Measurements from ENCODE around the gene IGLON5.

The IGLON5 gene

DNA sequence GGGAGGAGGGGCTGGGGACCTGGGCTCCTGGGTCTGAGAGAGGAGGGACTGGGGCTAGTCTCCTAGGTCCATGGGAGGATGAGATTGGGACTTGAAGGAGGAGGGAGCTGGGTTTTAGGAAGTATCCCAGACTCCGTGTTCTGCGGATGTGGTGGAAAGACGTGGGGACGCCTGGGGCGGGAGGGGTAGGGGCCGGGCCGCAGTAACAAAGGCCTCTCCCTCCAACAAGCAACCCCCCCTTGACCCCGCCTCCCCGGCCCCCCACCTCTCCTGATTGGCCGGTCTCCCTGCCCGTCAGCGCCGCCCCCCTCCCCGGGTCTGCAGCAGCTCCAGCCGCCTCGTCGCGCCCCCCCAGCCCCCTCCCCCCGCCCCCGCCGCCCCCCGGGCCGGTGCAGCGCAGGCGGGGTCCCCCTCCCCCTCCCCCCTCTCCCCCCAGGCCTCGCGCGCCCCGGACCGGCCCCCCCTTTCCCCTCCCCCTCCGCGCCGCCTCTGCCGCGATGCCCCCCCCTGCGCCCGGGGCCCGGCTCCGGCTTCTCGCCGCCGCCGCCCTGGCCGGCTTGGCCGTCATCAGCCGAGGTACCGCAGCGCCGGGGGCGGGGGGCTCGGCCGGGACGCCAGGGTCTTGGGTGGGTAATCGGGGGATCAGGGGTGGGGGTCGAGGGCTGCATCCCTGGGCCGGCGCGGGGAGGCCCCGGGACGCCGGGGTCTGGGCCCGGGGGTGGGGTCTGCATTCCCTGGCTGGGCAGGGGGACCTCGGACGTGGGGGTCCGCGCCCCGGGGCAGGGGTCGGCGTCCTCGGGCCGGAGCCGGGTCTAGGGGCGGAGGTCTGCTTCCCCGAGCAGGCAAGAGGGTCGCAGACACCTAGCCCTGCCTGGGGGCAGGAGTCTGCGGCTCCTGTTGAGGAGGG, at the start of gene IGLON5:
Gene IGLON5 (plus strand): TSS at position 294 of the 907 bp plus-strand sequence. CDS start 204 bp downstream, at position 498.
- DNase-seq: no peak

DNA sequence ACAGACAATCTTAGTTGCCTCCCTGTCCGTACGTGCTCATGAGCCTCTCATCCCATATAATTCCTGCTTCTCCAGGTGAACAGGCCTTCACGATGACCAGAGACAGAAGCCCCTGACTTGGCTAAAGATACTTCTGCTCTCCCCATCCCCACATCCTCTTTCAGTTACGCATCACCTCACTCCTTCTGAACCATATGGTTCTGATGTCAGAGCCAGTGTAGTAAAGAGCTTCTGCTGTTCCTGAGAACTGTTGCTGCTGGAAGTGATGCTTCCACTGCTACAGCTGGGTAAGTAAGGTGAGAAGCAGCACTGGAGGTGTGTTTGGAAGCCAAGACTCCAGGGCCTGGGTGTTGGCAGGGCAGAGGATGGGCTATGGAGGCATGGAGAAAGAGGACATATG, 47.6 kb upstream of the IGLON5 start:
- no peak for DNase-seq

DNA sequence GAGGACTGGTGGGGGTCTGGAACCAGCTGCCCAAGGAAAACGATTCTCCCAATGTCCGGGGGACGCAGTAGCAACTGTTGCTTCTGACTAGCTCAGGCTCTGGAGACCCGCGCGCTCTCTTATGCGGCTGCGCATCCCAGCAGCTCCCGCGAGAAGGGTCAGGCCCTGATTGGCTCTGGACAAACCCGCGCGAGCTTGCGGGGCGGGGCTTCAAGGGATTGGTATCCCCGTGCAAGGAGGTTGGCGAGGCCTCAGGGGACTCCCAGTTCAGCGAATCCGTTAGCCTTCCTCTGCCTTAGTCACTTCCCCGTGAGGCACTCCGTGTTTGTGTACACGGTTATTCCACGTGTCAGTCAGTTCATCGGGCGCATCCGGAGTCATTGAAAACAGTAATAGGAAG, 40.4 kb upstream of the IGLON5 start:
- DNase-seq: no peak

DNA sequence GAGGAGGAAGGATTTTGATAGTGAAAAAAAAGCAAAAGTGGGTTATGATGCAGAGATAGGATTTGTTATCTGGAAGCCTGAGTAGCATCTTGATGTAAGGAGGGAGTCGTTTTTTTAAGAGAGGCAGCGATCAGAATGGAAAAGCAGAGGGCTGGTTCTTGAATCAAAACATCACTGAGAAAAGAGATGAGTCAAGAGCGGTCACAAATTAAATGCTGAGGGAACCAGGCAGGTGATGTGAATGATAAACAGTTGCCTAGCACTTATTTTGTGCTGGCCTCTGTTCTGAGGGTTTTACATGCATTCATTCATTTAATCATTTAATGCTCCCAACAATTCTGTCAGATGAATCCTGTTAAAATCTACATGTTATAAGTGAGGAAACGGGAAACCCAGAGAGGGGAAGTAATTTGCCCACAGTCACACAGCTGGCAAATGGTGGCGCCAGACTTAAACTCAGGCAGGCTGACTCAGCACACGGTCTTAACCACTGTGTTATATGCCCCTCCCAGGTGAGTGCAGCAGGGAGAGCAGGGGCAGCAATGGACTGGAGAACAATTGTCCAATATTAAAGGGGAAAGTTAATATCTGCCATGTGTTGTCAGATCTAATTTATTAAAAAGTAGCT, 39.1 kb upstream of the IGLON5 start:
- DNase-seq: no peak

DNA sequence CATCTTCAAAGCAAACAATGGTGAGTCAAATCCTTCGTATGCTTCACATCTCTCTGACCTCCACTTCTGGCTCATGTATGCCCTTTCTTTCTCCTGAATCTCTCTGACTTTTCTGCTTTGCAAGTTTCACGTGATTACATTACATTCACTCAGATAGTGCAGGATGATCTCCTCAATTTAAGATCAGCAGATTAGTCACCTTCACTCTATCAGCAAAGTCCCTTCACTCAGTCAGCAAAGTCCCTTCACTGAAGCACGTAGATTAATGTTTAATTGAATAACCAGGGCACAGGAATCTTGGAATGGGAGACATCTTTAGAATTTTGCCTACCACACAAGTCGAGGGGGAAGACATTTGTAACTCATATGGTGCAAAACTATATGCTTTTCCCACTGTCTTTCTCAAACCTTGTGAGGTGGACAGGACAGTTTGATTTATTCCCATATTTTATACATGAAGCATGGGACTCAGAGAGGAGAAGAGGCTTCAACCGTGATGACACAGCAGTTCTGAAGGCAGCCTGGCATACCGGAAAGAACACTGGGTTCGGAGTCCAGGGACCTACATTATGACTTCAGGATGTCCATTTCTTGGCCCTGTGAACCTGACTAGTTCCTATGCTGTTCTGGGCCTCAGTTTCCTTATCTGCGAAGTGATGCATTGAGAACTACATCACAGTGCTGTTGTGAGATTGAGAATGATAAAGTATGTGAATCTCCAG, 37.2 kb upstream of the IGLON5 start:
- DNase-seq: no peak

DNA sequence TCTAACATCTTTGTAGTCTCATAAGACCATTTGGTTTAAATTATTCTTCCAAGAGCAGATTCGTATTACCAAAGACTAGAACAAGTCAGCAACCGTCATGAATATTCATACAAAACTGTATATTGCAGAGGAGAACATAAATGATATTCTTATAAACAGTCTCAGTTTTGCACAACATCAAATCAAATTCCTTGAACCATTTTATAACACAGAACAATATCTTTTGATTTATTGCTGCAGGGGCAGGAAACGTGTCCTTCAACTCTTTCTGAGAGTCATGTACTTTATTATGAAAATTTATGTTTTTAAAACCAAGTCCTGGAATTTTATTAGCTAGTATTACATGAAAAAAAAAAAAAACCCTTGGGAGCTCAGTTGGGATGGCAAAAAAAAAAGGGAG, 34.3 kb upstream of the IGLON5 start:
- DNase-seq: no peak

DNA sequence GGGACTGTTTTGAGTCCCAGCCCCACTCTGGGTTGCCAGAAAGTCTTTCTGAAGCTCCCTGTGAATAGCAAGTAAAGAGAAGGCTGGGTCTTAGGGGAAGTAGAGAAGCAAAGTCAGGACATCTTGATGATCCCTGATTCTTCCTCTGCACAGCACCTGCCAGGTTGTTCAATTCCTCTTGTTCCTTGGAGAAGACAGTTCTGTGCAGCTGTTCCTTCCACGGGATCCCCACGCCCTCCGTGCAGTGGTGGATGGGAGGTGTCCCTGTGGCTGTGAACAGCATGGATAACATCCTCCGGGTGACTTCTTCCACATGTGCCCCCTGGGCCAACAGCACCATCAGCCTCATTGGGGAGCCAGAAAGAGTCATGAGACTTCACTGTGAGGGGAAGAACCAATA, 29.1 kb upstream of the IGLON5 start:
- DNase-seq: no peak

DNA sequence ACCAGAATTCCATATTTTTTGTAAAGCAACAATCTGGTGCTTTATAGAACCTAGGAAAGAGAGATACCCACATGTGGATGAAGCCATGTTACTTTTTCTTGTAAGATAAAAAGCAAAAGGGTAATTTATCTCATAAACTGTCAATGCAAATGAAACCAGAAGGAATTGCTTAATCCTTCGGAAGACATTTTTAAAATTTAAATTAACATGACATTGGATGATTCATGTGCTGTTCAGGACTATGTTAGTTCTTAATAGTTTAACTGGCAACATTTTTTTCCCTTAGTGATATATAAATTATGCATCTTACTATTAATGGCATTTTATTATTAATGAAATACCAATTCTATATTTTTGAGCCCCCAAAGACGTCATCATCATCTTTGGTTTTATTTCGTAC, 25.8 kb upstream of the IGLON5 start:
- DNase-seq: no peak

DNA sequence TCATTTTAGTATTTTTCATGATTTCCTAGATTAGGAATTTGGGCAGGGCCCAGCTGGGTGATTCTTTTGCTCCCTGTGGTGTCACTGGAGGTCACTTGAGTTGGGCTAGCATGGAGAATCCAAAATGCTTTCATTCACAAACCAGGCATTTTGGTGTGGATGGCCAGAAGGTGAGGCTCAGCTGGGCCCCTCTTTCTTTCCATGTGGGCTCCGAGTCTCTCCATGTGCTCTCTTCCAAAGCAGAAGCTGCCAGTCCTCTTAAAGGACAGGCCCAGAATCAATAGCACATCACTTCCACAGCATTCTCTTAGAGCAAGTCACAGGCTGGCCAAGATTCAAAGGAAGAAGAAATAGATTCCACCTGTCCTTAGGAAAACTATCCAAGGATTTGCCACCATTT, 21.8 kb upstream of the IGLON5 start:
- DNase-seq: no peak

DNA sequence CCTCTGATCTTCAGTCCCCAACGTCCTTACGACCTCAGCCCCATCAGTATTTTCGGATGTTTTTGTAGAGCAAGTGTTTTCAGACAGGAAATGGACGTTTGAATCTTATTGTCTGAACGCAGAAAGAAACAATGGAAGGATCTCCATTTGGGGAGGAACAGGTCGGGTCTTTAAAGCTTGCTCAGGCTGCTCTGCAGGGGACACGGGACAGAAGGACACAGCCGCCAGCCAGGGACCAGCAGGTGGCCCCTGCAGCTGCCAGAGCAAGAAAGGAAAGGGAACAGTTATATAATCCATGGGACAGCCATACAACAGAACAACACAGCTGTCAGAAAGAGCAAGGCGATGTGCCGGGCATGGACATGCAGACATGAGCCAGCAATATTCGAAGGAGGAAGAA, 18.5 kb upstream of the IGLON5 start:
- no peak for DNase-seq

DNA sequence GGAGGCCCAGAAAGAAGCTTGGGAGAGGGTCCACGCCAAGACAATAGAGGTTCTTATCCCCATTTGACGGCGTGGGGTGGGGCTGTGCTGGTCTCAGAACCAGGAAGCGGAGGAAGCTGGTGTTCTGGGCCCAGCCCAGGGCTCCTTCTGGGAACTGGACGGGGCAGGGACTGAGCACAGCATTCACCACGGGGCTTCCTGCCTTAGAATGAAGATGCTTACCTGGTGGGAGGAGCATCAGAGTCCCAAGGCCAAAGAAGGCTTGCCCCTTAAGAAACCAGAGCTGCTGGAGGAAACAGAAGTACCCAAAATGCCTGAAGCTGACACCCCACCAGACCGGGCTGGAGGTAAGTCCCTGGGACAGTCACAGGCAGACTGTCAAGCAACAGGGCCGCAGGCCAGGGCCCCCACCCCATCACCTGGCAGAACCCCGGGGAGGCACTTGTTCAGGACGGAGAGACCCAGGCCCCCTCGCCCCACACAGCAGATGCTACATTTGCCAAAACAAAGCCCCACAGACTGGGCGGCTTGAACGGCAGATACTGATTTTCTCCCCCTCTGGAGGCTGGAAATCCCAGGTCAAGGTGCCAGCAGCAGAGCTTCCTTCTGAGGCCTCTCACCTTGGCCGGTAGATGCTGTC, 17.8 kb upstream of the IGLON5 start:
- DNase-seq: no peak

DNA sequence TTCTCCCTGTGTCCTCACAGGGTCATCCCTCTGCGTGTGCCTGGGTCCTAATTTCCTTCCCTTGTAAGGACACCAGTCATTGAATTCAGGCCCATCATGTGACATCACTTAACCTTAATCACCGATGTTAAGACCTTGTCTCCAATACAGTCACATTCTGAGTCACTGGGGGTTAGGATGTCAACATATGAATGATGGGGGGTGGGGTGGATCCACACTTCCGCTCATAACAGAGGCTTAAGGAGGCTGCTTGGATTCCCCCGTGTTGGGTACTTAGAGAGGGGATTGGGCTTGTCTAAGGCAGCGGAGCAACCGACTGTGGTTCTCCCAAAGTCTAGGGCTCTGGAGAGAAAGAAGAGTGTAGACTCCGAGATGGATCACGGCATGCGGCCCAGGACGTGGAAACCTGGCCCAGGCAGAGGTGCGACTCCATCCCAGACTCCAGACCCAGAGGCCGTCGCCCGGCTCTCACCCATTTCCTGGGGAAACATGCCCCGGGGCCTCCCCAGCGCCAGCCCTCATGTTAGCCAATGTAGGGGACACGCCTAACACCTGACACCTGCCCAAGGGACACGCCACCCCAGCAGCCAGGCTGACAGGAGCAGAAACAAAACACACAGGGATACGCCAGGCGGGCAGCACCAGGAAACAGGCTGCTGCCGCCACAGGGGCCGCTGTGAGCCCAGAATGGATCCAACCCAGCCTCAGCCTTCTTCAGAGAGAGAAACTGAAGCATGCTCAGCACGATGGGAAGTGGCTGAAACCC, 17.1 kb upstream of the IGLON5 start:
- no peak for DNase-seq

DNA sequence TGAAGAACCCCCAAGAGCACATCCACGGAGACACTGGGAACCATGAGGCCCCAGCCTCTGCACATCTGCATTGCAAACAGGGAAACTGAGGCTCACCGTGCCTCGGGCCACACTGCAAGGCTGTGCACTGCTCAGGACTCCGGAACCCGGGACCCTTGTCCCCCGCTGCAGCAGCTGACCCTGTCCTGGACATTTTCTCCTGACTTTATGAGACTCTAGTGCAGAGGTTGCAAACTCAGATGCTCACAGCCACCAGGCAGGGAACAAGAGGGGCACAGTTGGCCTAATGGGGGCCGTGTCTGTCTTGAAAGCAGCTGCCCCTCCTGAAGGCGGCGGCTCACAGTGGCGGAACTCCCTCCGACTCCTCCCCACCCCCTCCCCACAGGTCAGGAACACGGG, 16.5 kb upstream of the IGLON5 start:
- DNase-seq: no peak

DNA sequence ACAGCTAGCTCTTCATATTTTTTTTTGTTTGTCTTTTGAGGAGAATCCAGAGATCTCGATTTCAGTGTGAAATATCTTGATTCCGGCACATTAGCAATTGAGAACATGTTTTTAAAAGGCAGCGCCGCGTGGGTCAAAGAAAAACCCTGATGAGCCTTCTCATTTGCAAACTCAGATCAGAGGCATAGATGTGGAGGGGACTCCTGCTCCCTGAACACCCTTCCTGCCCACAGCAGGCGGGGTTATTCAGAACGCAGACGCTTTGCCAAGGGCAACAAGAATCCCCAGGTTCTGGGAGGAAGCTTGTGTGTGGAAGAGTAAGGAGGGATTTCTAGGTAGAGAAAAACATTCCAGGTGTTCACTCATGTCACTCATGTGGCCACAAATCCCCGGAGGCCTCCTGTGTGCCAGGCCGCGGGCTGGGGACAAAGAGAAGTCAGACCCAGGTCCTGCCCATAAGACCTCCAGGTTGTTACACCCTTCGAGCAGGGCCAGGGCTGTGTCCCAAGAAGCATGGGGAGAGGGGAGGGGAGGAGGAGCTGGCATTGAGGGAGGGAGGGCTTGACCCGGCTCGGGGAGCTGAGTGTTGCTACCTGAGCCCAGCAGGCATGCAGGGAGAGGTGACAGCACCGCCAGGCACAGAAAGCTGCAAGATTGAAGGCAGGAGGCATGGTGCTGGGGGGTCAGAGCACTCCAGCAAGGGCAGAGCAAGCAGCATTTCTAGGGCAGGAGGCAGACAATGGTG, 15.9 kb upstream of the IGLON5 start:
- no peak for DNase-seq

DNA sequence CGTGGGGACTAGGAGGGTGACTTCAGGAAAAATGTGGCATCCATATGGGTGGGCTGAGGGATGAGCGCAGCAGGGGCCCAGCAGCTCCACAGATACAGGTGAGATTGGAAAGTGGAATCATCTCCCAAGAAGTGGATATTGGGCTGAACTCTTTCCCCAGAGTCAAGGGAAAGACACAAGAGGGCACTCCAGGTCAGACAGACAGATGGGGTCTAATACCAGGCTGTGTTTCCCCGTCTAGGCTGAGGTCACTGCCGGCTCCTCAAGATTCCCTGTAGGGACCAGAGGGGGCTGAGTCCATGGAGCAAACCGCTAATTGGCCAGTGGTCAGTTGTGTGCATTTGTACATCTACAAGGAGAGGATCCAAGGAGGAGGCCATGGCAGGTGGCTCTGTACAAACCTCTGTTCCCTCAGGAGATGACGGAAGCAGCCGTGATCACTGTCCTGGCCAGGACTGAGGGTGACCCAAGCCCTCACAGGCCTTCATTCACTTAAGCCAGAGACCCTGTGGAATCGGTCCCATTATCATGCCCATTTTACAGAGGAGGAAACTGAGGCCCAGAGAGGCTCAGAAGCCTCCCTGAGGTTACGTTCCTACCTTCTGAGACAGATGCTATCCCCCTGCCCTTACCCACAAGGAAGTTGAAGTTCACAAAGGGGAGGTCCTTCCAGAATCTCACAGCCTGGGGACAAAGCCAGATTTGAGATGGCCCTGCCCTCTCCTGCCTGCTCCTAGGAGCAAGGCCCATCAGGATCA, 14.9 kb upstream of the IGLON5 start:
- no peak for DNase-seq

DNA sequence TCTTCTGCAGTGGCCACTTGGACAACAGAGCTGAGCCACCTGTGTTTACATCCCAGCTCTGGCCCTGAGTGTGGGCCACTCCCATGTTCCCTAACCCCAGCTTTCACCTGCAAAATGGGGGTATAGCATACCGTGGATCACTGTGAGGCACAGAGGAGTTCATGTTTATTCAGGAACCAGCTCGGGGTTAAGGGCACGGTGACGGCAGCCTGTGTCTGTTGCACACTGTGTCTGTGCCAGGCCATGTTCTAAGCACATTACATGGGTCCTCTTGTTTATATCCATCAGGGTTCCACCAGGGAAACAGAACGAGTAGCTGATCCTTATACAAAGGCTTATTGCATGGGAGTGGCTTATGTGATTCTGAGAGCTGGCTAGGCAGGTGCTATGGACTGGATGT, 14.0 kb upstream of the IGLON5 start:
- no peak for DNase-seq

DNA sequence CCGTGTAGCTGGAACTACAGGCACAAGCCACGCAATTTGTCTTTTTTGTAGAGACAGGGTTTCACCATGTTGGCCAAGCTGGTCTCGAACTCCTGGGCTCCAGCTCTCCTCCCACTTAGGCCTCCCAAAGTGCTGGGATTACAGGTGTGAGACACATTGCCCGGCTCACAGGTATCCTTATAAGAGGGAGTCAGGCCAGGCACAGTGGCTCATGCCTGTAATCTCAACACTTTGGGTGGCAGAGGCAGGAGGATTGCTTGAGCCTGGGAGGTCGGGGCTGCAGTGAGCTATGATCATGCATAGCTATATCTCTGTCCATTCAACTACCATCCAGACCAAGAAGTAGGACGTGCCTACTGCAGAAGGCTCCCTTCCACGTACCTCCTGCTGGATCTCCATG, 10.2 kb upstream of the IGLON5 start:
- DNase-seq: no peak

DNA sequence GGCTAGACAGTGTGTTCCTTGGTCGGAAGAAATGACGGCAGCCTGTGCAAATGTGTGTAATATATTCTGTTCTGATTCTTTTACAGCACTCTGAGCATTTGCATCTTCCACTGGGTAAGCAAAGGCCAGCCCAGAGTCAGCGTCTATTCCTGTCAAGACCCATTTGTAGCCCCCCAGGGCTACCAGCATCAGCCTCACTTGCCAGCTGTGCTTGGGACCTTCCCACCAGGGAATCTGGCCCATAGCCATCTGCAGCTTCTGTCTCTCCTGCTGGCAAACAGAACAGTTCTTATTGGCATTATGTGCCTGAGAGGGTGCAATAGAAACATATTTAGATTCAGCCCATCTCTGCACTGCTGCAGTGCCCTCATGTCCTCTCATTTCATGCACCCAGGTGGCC, 6.0 kb upstream of the IGLON5 start:
- DNase-seq: no peak

DNA sequence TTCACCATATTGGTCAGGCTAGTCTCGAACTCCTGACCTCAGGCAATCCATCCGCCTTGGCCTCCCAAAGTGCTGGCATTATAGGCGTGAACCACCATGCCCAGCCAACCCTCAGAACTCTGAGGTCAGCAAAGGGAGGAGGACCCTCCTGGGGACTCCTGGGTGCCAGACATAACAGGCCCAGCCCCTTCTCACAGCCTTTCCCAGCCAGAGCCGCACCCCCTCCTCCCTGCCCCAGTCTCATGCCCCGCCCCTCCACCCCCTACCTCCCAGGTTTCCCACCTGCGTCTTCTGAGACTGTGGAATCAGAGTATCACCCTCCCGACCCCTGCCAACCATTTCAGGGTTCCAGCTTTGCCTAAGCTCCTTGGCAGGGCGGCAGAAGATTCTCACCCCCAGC, 5.2 kb downstream of the IGLON5 start:
- no peak for DNase-seq

DNA sequence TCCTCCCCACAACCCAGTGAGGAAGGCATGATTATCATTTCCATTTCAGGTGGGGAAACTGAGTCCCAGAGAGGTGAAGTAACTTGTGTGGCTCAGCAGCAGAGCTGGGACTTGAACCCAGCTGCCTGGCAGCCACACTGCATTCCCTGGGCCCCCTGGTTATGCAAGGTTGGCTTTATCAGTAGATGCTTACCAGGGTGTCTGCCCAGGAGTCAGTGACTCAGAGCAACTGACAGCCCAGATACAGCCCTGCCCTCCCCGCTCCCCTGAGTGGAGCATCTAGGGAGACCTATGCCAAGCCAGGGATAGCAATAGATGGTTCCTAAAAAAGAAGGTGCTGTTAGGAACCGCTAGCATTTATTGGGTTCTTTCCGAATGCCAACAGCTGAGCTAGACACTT, 5.9 kb downstream of the IGLON5 start:
- DNase-seq: no peak

DNA sequence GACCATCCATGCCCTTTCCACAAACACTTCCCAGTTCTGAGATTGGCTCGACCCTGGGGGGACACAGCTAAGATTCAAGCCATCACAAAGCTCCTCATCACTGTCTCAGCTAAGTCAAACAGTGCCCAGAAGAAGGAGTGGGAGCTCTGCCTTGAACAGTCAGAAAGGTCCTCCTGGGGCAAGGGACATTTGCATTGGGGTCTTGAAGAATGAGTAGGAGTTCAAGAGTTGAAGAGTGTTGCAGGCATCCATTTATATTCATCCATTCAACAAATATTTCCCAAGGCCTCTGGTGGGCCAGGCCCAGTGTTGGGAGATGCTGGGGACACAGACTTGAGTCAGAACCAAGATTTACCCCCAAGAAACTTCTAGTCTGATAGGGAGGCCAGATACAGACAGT, 6.5 kb downstream of the IGLON5 start:
- DNase-seq: no peak
